HepG2 (cell line): Measurements from ENCODE around the gene VMO1. TPM values are rescaled to one million over a fixed set of nuclear protein-coding genes. Genes with fewer than 3 reads are reported as not detected.

Source experiments
- CBX1 ChIP-seq: IDR thresholded peaks from one replicate; pipeline ENCODE4 v1.6.1; 2016; ENCODE audit warnings: antibody characterized with exemption, low read depth
- ETV6 ChIP-seq: sonication (generic); formaldehyde crosslinking; conservative IDR thresholded peaks from 2 replicates; pipeline ENCODE4 v1.4.0; 2020; ENCODE audit warnings: missing genetic modification reagents
- FOXM1 ChIP-seq: sonication (generic); formaldehyde crosslinking; IDR thresholded peaks from 2 replicates; pipeline ENCODE4 v1.5.0; 2020; ENCODE audit warnings: missing genetic modification reagents
- HCFC1 ChIP-seq: fragments of 150-350 bp; IDR thresholded peaks from 2 replicates; pipeline ENCODE4 v1.6.1; 2014; ENCODE audit warnings: low read depth, low read length
- HDAC1 ChIP-seq: sonication (generic); formaldehyde crosslinking; IDR thresholded peaks from 2 replicates; pipeline ENCODE4 v1.5.1; 2020; ENCODE audit warnings: mild to moderate bottlenecking, missing genetic modification reagents
- HOXA9 ChIP-seq: sonication (generic); formaldehyde crosslinking; IDR thresholded peaks from 2 replicates; pipeline ENCODE4 v1.8.1; 2022; ENCODE audit warnings: missing genetic modification reagents, mild to moderate bottlenecking, moderate library complexity, borderline replicate concordance
- KDM5A ChIP-seq: fragments of 200-600 bp; sonication (generic); IDR thresholded peaks from 2 replicates; pipeline ENCODE4 v1.7.0; 2018; ENCODE audit warnings: antibody characterized with exemption, mild to moderate bottlenecking, low read length, borderline replicate concordance
- MBD4 ChIP-seq: IDR thresholded peaks from 2 replicates; pipeline ENCODE4 v1.6.1; 2012; ENCODE audit warnings: low read length, inconsistent platforms, borderline replicate concordance
- MEF2D ChIP-seq: sonication (generic); formaldehyde crosslinking; IDR thresholded peaks from 2 replicates; pipeline ENCODE4 v1.5.1; 2020; ENCODE audit warnings: mild to moderate bottlenecking, missing genetic modification reagents
- NKX3-1 ChIP-seq: sonication (generic); formaldehyde crosslinking; IDR thresholded peaks from 2 replicates; pipeline ENCODE4 v1.5.0; 2020; ENCODE audit warnings: missing genetic modification reagents
- NRL ChIP-seq: sonication (generic); formaldehyde crosslinking; IDR thresholded peaks from 2 replicates; pipeline ENCODE4 v1.5.0; 2020; ENCODE audit warnings: missing genetic modification reagents, mild to moderate bottlenecking, moderate library complexity, borderline replicate concordance
- PRMT3 ChIP-seq: sonication (generic); formaldehyde crosslinking; IDR thresholded peaks from 2 replicates; pipeline ENCODE4 v1.8.1; 2022; ENCODE audit warnings: low read depth, mild to moderate bottlenecking, moderate library complexity, missing genetic modification reagents, borderline replicate concordance
- RARA ChIP-seq: IDR thresholded peaks from 2 replicates; pipeline ENCODE4 v1.6.1; 2016; ENCODE audit warnings: missing genetic modification reagents, missing compliant biosample characterization
- THAP11 ChIP-seq: IDR thresholded peaks from 2 replicates; pipeline ENCODE4 v1.6.1; 2016; ENCODE audit warnings: missing biosample characterization, missing genetic modification reagents
- ZEB1 ChIP-seq: IDR thresholded peaks from 2 replicates; pipeline ENCODE4 v1.6.1; 2012; ENCODE audit warnings: mild to moderate bottlenecking, low read depth, inconsistent platforms; ENCODE audit not compliant: insufficient replicate concordance
- ZNF24 ChIP-seq: fragments of 450-650 bp; IDR thresholded peaks from 2 replicates; pipeline ENCODE4 v1.6.1; 2017; ENCODE audit warnings: antibody characterized with exemption, mild to moderate bottlenecking
- ZNF367 ChIP-seq: sonication (generic); formaldehyde crosslinking; IDR thresholded peaks from 2 replicates; pipeline ENCODE4 v1.4.0; 2020; ENCODE audit warnings: missing genetic modification reagents, borderline replicate concordance
- ZNF747 ChIP-seq: sonication (generic); formaldehyde crosslinking; IDR thresholded peaks from 2 replicates; pipeline ENCODE4 v1.8.1; 2023; ENCODE audit warnings: missing genetic modification reagents, mild to moderate bottlenecking, borderline replicate concordance
- ZZZ3 ChIP-seq: sonication (generic); formaldehyde crosslinking; IDR thresholded peaks from 2 replicates; pipeline ENCODE4 v1.4.0; 2020; ENCODE audit warnings: missing genetic modification reagents, mild to moderate bottlenecking, borderline replicate concordance
- polyA plus RNA-seq, 8 experiments: library from polyadenylated mRNA; depleted of rRNA in 3 of 8; stranded (reverse) in 7 of 8; unstranded in 1 of 8; fragments of >200 nt; fragmentation: Illumina TruSeq in 4 of 8; extraction: Trizol in 4 of 8; gene quantifications; 2 replicates each; pipeline versions ENCODE4 v1.2.1 to v1.2.3, GENCODE V29; 2011 to 2016; ENCODE audit warnings: low read depth in 4 of 8, missing spikeins in 1 of 8, mixed read lengths in 1 of 8; ENCODE audit not compliant: insufficient read depth in 1 of 8
- total RNA-seq, 5 experiments: library from RNA; depleted of rRNA; stranded (reverse); fragments of >200 nt; fragmentation: Illumina TruSeq; extraction: Trizol; gene quantifications; 2 replicates each; pipeline ENCODE4 v1.2.3, GENCODE V29; 2016; ENCODE audit warnings: low read depth in 1 of 5
- TF ChIP-seq, protein P1 (sequence below): sonication (generic); formaldehyde crosslinking; conservative IDR thresholded peaks from 2 replicates; pipeline ENCODE4 v1.4.0; 2020; ENCODE audit warnings: missing genetic modification reagents
- TF ChIP-seq, protein P2 (sequence below): sonication (generic); formaldehyde crosslinking; IDR thresholded peaks from 2 replicates; pipeline ENCODE4 v1.4.0; 2020; ENCODE audit warnings: missing genetic modification reagents, borderline replicate concordance
- TF ChIP-seq, protein P3 (sequence below), 2 experiments: fragments of 450-650 bp in 1 of 2; sonication (generic) in 1 of 2; formaldehyde crosslinking; IDR thresholded peaks; 2 replicates each; pipeline versions ENCODE4 v1.5.0 to v1.8.0; 2020 to 2022; ENCODE audit warnings: mild to moderate bottlenecking in 1 of 2, missing genetic modification reagents in 1 of 2
- TF ChIP-seq, protein P4 (sequence below): sonication (generic); formaldehyde crosslinking; IDR thresholded peaks from 2 replicates; pipeline ENCODE4 v1.4.0; 2020; ENCODE audit warnings: missing genetic modification reagents

VMO1 gene
- total and polyA plus RNA-seq, 2 of the 13 experiments (the other 11 are each of a cell fraction or from before 2014, with no cell fraction given): not detected

DNA sequence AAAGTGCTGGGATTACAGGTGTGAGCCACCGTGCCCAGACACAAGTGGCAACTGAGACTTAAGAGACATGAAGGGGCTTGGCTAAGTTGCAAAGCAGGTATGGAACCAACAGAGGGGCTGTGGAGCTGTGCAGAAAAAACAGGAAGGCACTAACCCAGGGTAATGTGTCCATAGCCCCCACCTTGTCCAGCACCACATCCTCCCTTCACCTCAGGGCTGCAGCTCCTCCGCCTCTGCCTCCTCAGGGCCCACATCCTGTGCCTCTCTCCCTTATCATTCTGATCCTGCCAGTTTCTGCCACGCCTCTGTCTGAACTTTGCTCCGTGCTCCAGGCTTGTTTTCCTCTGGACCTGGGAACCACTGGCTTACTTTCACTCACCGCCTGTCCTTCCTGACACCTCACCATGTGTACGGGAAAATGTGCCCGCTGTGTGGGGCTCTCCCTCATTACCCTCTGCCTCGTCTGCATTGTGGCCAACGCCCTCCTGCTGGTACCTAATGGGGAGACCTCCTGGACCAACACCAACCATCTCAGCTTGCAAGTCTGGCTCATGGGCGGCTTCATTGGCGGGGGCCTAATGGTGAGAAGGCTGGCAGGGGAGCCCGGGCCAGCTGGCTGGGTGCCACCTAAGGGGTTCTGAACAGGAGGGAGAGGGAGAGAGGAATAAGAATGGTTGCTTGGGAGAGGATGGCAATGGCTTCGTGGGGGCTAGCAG, 14.5 kb downstream of the VMO1 start, which contains the start of gene TM4SF5 (continued):
- TF ChIP-seq, protein P1, sequence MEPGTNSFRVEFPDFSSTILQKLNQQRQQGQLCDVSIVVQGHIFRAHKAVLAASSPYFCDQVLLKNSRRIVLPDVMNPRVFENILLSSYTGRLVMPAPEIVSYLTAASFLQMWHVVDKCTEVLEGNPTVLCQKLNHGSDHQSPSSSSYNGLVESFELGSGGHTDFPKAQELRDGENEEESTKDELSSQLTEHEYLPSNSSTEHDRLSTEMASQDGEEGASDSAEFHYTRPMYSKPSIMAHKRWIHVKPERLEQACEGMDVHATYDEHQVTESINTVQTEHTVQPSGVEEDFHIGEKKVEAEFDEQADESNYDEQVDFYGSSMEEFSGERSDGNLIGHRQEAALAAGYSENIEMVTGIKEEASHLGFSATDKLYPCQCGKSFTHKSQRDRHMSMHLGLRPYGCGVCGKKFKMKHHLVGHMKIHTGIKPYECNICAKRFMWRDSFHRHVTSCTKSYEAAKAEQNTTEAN (CRISPR knock-in tag): peak; percentile 86
- TF ChIP-seq NRL (CRISPR knock-in tag): peak; percentile 51
- TF ChIP-seq, protein P2, sequence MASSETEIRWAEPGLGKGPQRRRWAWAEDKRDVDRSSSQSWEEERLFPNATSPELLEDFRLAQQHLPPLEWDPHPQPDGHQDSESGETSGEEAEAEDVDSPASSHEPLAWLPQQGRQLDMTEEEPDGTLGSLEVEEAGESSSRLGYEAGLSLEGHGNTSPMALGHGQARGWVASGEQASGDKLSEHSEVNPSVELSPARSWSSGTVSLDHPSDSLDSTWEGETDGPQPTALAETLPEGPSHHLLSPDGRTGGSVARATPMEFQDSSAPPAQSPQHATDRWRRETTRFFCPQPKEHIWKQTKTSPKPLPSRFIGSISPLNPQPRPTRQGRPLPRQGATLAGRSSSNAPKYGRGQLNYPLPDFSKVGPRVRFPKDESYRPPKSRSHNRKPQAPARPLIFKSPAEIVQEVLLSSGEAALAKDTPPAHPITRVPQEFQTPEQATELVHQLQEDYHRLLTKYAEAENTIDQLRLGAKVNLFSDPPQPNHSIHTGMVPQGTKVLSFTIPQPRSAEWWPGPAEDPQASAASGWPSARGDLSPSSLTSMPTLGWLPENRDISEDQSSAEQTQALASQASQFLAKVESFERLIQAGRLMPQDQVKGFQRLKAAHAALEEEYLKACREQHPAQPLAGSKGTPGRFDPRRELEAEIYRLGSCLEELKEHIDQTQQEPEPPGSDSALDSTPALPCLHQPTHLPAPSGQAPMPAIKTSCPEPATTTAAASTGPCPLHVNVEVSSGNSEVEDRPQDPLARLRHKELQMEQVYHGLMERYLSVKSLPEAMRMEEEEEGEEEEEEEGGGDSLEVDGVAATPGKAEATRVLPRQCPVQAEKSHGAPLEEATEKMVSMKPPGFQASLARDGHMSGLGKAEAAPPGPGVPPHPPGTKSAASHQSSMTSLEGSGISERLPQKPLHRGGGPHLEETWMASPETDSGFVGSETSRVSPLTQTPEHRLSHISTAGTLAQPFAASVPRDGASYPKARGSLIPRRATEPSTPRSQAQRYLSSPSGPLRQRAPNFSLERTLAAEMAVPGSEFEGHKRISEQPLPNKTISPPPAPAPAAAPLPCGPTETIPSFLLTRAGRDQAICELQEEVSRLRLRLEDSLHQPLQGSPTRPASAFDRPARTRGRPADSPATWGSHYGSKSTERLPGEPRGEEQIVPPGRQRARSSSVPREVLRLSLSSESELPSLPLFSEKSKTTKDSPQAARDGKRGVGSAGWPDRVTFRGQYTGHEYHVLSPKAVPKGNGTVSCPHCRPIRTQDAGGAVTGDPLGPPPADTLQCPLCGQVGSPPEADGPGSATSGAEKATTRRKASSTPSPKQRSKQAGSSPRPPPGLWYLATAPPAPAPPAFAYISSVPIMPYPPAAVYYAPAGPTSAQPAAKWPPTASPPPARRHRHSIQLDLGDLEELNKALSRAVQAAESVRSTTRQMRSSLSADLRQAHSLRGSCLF (CRISPR knock-in tag): peak; percentile 85; the same call in 1 of the 2 replicates
- TF ChIP-seq ZNF24: no peak
- 0 out of 2 replicates have a peak, but pooled peaks have one; percentile 12 for TF ChIP-seq FOXM1 (CRISPR knock-in tag)
- no peak for TF ChIP-seq ETV6 (CRISPR knock-in tag)
- TF ChIP-seq PRMT3 (CRISPR knock-in tag): no peak
- no peak; the same call in none of the 2 replicates for TF ChIP-seq NKX3-1 (CRISPR knock-in tag)
- peak; percentile 47 for TF ChIP-seq CBX1
- no peak for TF ChIP-seq KDM5A
- TF ChIP-seq HCFC1: no peak
- no peak for TF ChIP-seq ZNF367 (CRISPR knock-in tag)
- no peak for TF ChIP-seq MBD4
- no peak for TF ChIP-seq HOXA9 (CRISPR knock-in tag)
- peak; percentile 75; the same call in 1 of the 2 replicates for TF ChIP-seq RARA (CRISPR knock-in tag)
- 0 out of 2 replicates have a peak, but pooled peaks have one; percentile 65 for TF ChIP-seq MEF2D (CRISPR knock-in tag)
- TF ChIP-seq ZNF747: peak; percentile 59; the same call in 1 of the 2 replicates
- TF ChIP-seq THAP11: peak; percentile 79
- TF ChIP-seq, protein P3, sequence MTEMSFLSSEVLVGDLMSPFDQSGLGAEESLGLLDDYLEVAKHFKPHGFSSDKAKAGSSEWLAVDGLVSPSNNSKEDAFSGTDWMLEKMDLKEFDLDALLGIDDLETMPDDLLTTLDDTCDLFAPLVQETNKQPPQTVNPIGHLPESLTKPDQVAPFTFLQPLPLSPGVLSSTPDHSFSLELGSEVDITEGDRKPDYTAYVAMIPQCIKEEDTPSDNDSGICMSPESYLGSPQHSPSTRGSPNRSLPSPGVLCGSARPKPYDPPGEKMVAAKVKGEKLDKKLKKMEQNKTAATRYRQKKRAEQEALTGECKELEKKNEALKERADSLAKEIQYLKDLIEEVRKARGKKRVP (CRISPR knock-in tag; IDR thresholded peaks at IDR 0.05): no peak
- TF ChIP-seq ZEB1: no peak
- TF ChIP-seq, protein P4, sequence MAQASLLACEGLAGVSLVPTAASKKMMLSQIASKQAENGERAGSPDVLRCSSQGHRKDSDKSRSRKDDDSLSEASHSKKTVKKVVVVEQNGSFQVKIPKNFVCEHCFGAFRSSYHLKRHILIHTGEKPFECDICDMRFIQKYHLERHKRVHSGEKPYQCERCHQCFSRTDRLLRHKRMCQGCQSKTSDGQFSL (CRISPR knock-in tag): peak; percentile 40; the same call in 1 of the 2 replicates
- peak; percentile 95 for TF ChIP-seq HDAC1
- no peak for TF ChIP-seq ZZZ3
